IMR-90 (cell line): ENCODE measurements around the gene ARPC4. TPM values are rescaled to one million over a fixed set of nuclear protein-coding genes. Genes with fewer than 3 reads are reported as not detected.

ENCODE experiments used
- ATAC-seq: fragments of 200-7000 bp; cut with Tn5 transposase; 2 replicates; pipeline ENCODE4 v1.9.1; 2020; ENCODE audit warnings: low read depth, mild to moderate bottlenecking, moderate library complexity
- BruUV-seq: library from RNA; stranded (reverse); fragments of 400-500 nt; replicated peaks from 2 replicates; lab custom pipeline; 2021; lab: Mats Ljungman, UMichigan
- CTCF ChIA-PET: fragments of 300-600 bp; formaldehyde crosslinking; extraction: SDS; loops from one replicate; lab custom pipeline; 2021; ENCODE audit warnings: antibody characterized with exemption; lab: Yijun Ruan, JAX
- POLR2A ChIA-PET: fragments of 300-600 bp; sonication (Branson Sonifier 250); formaldehyde crosslinking; loops from one replicate; lab custom pipeline; 2022; ENCODE audit warnings: antibody characterized with exemption; ENCODE audit not compliant: unreplicated experiment; lab: Charles Lee
- DNase-seq: peaks from one replicate; pipeline ENCODE4 v3.0.0; 2013
- H2AFZ ChIP-seq: replicated peaks from 2 replicates; pipeline ENCODE3; 2013; ENCODE audit warnings: low read length, mild to moderate bottlenecking; ENCODE audit not compliant: poor library complexity
- H2AK5ac ChIP-seq: 2 replicates; pipeline ENCODE4 v1.6.1; 2013; ENCODE audit warnings: low read depth, low read length, inconsistent platforms
- H2AK9ac ChIP-seq: replicated peaks from 2 replicates; pipeline ENCODE3; 2013; ENCODE audit warnings: mild to moderate bottlenecking, low read depth, low read length, moderate library complexity; ENCODE audit not compliant: poor library complexity
- H2BK120ac ChIP-seq: 2 replicates; pipeline ENCODE4 v1.6.1; 2013; ENCODE audit warnings: low read depth, low read length, inconsistent platforms
- H2BK15ac ChIP-seq: 3 replicates; pipeline ENCODE4 v1.6.1; 2013; ENCODE audit warnings: low read depth, low read length, inconsistent platforms
- H2BK20ac ChIP-seq: 2 replicates; pipeline ENCODE4 v1.6.1; 2013; ENCODE audit warnings: low read depth, mild to moderate bottlenecking, inconsistent platforms, low read length, moderate library complexity
- H2BK5ac ChIP-seq: 2 replicates; pipeline ENCODE4 v1.6.1; 2013; ENCODE audit warnings: mild to moderate bottlenecking, low read depth, low read length, inconsistent platforms; ENCODE audit not compliant: poor library complexity, severe bottlenecking
- H3K14ac ChIP-seq: replicated peaks from 2 replicates; pipeline ENCODE4 v1.6.1; 2013; ENCODE audit warnings: low read depth, low read length, inconsistent platforms
- H3K18ac ChIP-seq: 2 replicates; pipeline ENCODE4 v1.6.1; 2013; ENCODE audit warnings: low read depth, low read length, control low read depth
- H3K23ac ChIP-seq: 2 replicates; pipeline ENCODE4 v1.6.1; 2013; ENCODE audit warnings: low read depth, low read length, inconsistent platforms
- H3K27ac ChIP-seq: 2 replicates; pipeline ENCODE4 v1.5.1; 2013; ENCODE audit warnings: mild to moderate bottlenecking, control low read depth, low read length; ENCODE audit not compliant: insufficient read depth
- H3K27me3 ChIP-seq: 2 replicates; pipeline ENCODE4 v1.6.1; 2013; ENCODE audit warnings: low read length; ENCODE audit not compliant: control insufficient read depth, insufficient read depth
- H3K36me3 ChIP-seq: 2 replicates; pipeline ENCODE4 v1.6.1; 2013; ENCODE audit warnings: low read length, mixed read lengths; ENCODE audit not compliant: control insufficient read depth, insufficient read depth
- H3K4ac ChIP-seq: 2 replicates; pipeline ENCODE4 v1.6.1; 2013; ENCODE audit warnings: low read depth, low read length, inconsistent platforms
- H3K4me1 ChIP-seq: 2 replicates; pipeline ENCODE4 v1.6.1; 2013; ENCODE audit warnings: low read length, mixed read lengths; ENCODE audit not compliant: control insufficient read depth, insufficient read depth
- H3K4me2 ChIP-seq: 2 replicates; pipeline ENCODE4 v1.6.1; 2013; ENCODE audit warnings: low read depth, mild to moderate bottlenecking, control low read depth, low read length, moderate library complexity
- H3K4me3 ChIP-seq: 2 replicates; pipeline ENCODE4 v1.5.1; 2013; ENCODE audit warnings: low read depth, mild to moderate bottlenecking, control low read depth, low read length, moderate library complexity; ENCODE audit not compliant: insufficient read depth
- H3K56ac ChIP-seq: 2 replicates; pipeline ENCODE4 v1.6.1; 2013; ENCODE audit warnings: low read length, inconsistent platforms; ENCODE audit not compliant: insufficient read depth; ENCODE audit errors: extremely low read depth
- H3K79me1 ChIP-seq, 2 experiments: 2 replicates each; pipeline ENCODE4 v1.6.1; 2013; ENCODE audit warnings: low read length in 2 of 2, inconsistent platforms in 1 of 2, low read depth in 1 of 2
- H3K9ac ChIP-seq: 2 replicates; pipeline ENCODE4 v1.6.1; 2013; ENCODE audit warnings: low read depth, low read length, control low read depth
- H3K9me1 ChIP-seq: 2 replicates; pipeline ENCODE4 v1.6.1; 2013; ENCODE audit warnings: low read length, inconsistent platforms; ENCODE audit not compliant: insufficient read depth
- H3K9me3 ChIP-seq: 2 replicates; pipeline ENCODE4 v1.6.1; 2013; ENCODE audit warnings: low read length; ENCODE audit not compliant: control insufficient read depth, insufficient read depth
- H4K20me1 ChIP-seq: 2 replicates; pipeline ENCODE4 v1.6.1; 2013; ENCODE audit warnings: low read length, inconsistent platforms; ENCODE audit not compliant: insufficient read depth
- H4K5ac ChIP-seq: 2 replicates; pipeline ENCODE4 v1.6.1; 2013; ENCODE audit warnings: mild to moderate bottlenecking, low read depth, low read length, control low read depth
- H4K8ac ChIP-seq, 2 experiments: 2 replicates each; pipeline ENCODE4 v1.6.1; 2013; ENCODE audit warnings: low read depth in 2 of 2, low read length in 2 of 2, control low read depth in 1 of 2, inconsistent platforms in 1 of 2
- H4K91ac ChIP-seq: 2 replicates; pipeline ENCODE4 v1.6.1; 2013; ENCODE audit warnings: low read depth, low read length, inconsistent platforms; ENCODE audit not compliant: insufficient read depth
- whole genome bisulfite sequencing, 2 experiments: methylation state at CpG; one replicate each; pipeline versions ENCODE4 v1.1.5 to v1.1.7; 2013; ENCODE audit warnings: missing lambda C conversion rate in 2 of 2; ENCODE audit not compliant: insufficient read length in 1 of 2; ENCODE audit errors: extremely low coverage in 2 of 2; 5-methylcytosine and 5-hydroxymethylcytosine counted together
- dilution Hi-C: fragments of 300-500 bp; cut with HindIII; formaldehyde crosslinking; loops from one replicate; pipeline ENCODE4 v1.14.3; 2018; ENCODE audit warnings: low sequenced_read_pairs; ENCODE audit not compliant: unreplicated experiment
- in situ Hi-C: fragments of 300-500 bp; cut with MboI; formaldehyde crosslinking; loops from 3 replicates; pipeline ENCODE4 v1.14.3; 2019; ENCODE audit warnings: low sequenced_read_pairs, inconsistent platforms, mixed read lengths
- intact Hi-C: fragments of 100-400 bp; cut with micrococcal nuclease; formaldehyde crosslinking; loops from 2 replicates; pipeline ENCODE4 v1.10.0; 2022
- polyA plus RNA-seq, 3 experiments: library from polyadenylated mRNA; depleted of rRNA; stranded (reverse); fragments of >200 nt; gene quantifications; 2 replicates each; pipeline ENCODE4 v1.2.3, GENCODE V29; 2012; ENCODE audit warnings: low replicate concordance in 1 of 3
- total RNA-seq: library from RNA; depleted of rRNA; stranded (reverse); fragments of >200 nt; gene quantifications from 2 replicates; pipeline ENCODE4 v1.2.3, GENCODE V29; 2012
- TF ChIP-seq, protein P1 (sequence below): conservative IDR thresholded peaks from 2 replicates; pipeline ENCODE4 v1.5.1; 2012; ENCODE audit warnings: mild to moderate bottlenecking, low read depth, low read length, improper control_type of control experiment

ARPC4 gene
- total and polyA plus RNA-seq, 2 of the 4 experiments (the other 2 are of a cell fraction) = 188 to 383 TPM

DNA sequence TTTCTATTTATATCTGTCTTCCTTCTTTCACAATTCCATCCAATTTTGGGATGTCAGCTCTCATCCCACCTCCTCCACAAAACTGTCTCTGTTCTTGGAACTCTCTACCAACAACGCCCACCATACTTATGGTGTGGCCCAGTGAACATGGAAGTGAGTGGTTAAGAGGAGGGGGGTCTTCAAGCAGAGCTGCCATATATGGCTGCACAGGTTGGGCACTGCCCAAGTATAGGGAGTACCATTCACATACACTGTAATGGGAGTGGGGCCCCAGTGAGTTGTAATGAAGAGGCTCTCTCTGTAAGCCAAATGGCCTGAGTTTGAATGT, 15.2 kb upstream of the ARPC4 start:
- BruUV-seq = no TSS peak
- Histone ChIP-seq H4K5ac (no peak overlapping the region), H3K18ac (no peak overlapping the region)

More for the DNA sequence above, 15.2 kb upstream of the ARPC4 start:
- no peaks in the 10 kb centered on the region for H3K9me3 ChIP-seq
- H3K4ac ChIP-seq = no peak overlapping the region
- peaks cover 0 to 3% of the 10 kb centered on the region in 2 experiments; a peak in 2 of 4 replicates for H3K79me1 ChIP-seq
- WGBS, 2 experiments = no CpG with 5 or more reads among the region's 1 CpG
- H2BK15ac ChIP-seq = no peak overlapping the region
- intact Hi-C loops (no loop called here), dilution Hi-C loops (no loop called here), in situ Hi-C loops (no loop called here)
- H2BK120ac ChIP-seq = no peak overlapping the region
- H3K23ac ChIP-seq = no peak overlapping the region
- H2AK5ac ChIP-seq = no peak overlapping the region
- no peak for ATAC-seq
- TF ChIP-seq, protein P1, sequence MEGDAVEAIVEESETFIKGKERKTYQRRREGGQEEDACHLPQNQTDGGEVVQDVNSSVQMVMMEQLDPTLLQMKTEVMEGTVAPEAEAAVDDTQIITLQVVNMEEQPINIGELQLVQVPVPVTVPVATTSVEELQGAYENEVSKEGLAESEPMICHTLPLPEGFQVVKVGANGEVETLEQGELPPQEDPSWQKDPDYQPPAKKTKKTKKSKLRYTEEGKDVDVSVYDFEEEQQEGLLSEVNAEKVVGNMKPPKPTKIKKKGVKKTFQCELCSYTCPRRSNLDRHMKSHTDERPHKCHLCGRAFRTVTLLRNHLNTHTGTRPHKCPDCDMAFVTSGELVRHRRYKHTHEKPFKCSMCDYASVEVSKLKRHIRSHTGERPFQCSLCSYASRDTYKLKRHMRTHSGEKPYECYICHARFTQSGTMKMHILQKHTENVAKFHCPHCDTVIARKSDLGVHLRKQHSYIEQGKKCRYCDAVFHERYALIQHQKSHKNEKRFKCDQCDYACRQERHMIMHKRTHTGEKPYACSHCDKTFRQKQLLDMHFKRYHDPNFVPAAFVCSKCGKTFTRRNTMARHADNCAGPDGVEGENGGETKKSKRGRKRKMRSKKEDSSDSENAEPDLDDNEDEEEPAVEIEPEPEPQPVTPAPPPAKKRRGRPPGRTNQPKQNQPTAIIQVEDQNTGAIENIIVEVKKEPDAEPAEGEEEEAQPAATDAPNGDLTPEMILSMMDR = no peak
- H3K14ac ChIP-seq = no peak overlapping the region
- no peak overlapping the region for H2BK20ac ChIP-seq
- DNase-seq = no peak
- H3K27me3 ChIP-seq = no peaks in the 10 kb centered on the region
- H4K20me1 ChIP-seq = no peaks in the 10 kb centered on the region
- ChIA-PET CTCF (no interaction called here), POLR2A (no interaction called here)
- no peak overlapping the region for H4K91ac ChIP-seq
- H3K27ac ChIP-seq = no peak overlapping the region
- no peak overlapping the region for H3K9ac ChIP-seq
- peaks cover 3% of the 10 kb centered on the region for H3K4me1 ChIP-seq
- H2BK5ac ChIP-seq = no peak overlapping the region
- peaks cover 19% of the 10 kb centered on the region for H3K36me3 ChIP-seq
- no peak overlapping the region for H3K4me2 ChIP-seq
- no peak overlapping the region for H3K4me3 ChIP-seq
- no peak overlapping the region for H2AK9ac ChIP-seq
- H2AFZ ChIP-seq = no peak overlapping the region
- peaks cover 9% of the 10 kb centered on the region; the same call in 1 of the 2 replicates for H3K9me1 ChIP-seq
- no peak overlapping the region for H4K8ac ChIP-seq
- H3K56ac ChIP-seq = no peak overlapping the region
